Measurements from ENCODE around the gene TMEM126B.

TMEM126B gene

GRCh38 chr11:85589373-85589772 lies 39.0 kb upstream of the TMEM126B start:
- TF ChIP-seq, protein P1, sequence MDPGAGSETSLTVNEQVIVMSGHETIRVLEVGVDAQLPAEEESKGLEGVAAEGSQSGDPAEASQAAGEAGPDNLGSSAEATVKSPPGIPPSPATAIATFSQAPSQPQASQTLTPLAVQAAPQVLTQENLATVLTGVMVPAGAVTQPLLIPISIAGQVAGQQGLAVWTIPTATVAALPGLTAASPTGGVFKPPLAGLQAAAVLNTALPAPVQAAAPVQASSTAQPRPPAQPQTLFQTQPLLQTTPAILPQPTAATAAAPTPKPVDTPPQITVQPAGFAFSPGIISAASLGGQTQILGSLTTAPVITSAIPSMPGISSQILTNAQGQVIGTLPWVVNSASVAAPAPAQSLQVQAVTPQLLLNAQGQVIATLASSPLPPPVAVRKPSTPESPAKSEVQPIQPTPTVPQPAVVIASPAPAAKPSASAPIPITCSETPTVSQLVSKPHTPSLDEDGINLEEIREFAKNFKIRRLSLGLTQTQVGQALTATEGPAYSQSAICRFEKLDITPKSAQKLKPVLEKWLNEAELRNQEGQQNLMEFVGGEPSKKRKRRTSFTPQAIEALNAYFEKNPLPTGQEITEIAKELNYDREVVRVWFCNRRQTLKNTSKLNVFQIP (CRISPR knock-in tag; IDR thresholded peaks at IDR 0.05; ENCODE audit: borderline replicate concordance, low read depth) = no peak
- TF ChIP-seq ZFP30 (CRISPR knock-in tag; IDR thresholded peaks at IDR 0.05) = no peak
- no peak for TF ChIP-seq CREB5 (CRISPR knock-in tag; IDR thresholded peaks at IDR 0.05; ENCODE audit: low read depth)

GRCh38 chr11:85590848-85591483 lies 37.4 kb upstream of the TMEM126B start:
- ATAC-seq = peak; percentile 96
- TF ChIP-seq TOX (CRISPR knock-in tag; IDR thresholded peaks at IDR 0.05; ENCODE audit: borderline replicate concordance) (no peak), ZC3H10 (CRISPR knock-in tag; IDR thresholded peaks at IDR 0.05) (no peak), ZFP3 (CRISPR knock-in tag; IDR thresholded peaks at IDR 0.05) (no peak), ZNF565 (CRISPR knock-in tag; conservative IDR thresholded peaks at IDR 0.05; ENCODE audit: low read depth) (no peak), TSHZ2 (CRISPR knock-in tag; IDR thresholded peaks at IDR 0.05) (no peak), CREB5 (CRISPR knock-in tag; IDR thresholded peaks at IDR 0.05; ENCODE audit: low read depth) (no peak)

More at GRCh38 chr11:85589373-85589772, 39.0 kb upstream of the TMEM126B start:
- no peak for ATAC-seq

GRCh38 chr11:85595285-85595884 lies 33.0 kb upstream of the TMEM126B start:
- peak; percentile 72 for ATAC-seq

DNA sequence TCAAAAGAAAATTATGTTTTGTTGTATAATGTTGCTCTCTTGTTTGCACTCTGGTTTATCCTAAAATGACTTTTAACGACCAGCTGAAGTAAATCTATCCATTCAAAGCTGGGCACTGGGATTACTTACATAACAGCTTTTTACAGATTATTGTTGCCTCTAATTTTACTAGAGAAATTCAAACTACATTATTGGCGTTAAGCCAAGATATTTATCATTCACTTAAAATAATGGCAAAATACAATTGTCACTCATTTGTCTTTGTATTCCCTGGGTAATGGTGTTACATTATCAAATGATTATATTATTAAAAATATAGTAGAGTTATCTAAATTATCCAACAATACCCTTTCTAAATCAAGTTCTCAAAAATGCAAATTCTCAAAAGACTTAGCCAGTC lies 31.5 kb upstream of the TMEM126B start:
- no peak for ATAC-seq
- TF ChIP-seq, protein P1 (CRISPR knock-in tag; IDR thresholded peaks at IDR 0.05; ENCODE audit: borderline replicate concordance, low read depth) = no peak
- TF ChIP-seq ZFP3 (CRISPR knock-in tag; IDR thresholded peaks at IDR 0.05) = no peak
- no peak for TF ChIP-seq ESRRG (CRISPR knock-in tag; IDR thresholded peaks at IDR 0.05)
- TF ChIP-seq TOX (CRISPR knock-in tag; IDR thresholded peaks at IDR 0.05; ENCODE audit: borderline replicate concordance) = no peak
- no peak for TF ChIP-seq CSDC2 (CRISPR knock-in tag; IDR thresholded peaks at IDR 0.05)
- no peak for TF ChIP-seq SNAI2 (CRISPR knock-in tag; IDR thresholded peaks at IDR 0.05)
- no peak for TF ChIP-seq ZNF70 (CRISPR knock-in tag; IDR thresholded peaks at IDR 0.05)
- TF ChIP-seq ZNF565 (CRISPR knock-in tag; conservative IDR thresholded peaks at IDR 0.05; ENCODE audit: low read depth) = no peak
- no peak for TF ChIP-seq CSRNP3 (CRISPR knock-in tag; IDR thresholded peaks at IDR 0.05)
- no peak for TF ChIP-seq BACH2 (CRISPR knock-in tag; IDR thresholded peaks at IDR 0.05; ENCODE audit: borderline replicate concordance)
- TF ChIP-seq ZNF8 (CRISPR knock-in tag; IDR thresholded peaks at IDR 0.05) = no peak

More at GRCh38 chr11:85595285-85595884, 33.0 kb upstream of the TMEM126B start:
- TF ChIP-seq PPARA (CRISPR knock-in tag; IDR thresholded peaks at IDR 0.05; ENCODE audit: borderline replicate concordance) (no peak), ESRRG (CRISPR knock-in tag; IDR thresholded peaks at IDR 0.05) (no peak), PATZ1 (CRISPR knock-in tag; IDR thresholded peaks at IDR 0.05; ENCODE audit: borderline replicate concordance) (no peak), ZC3H10 (CRISPR knock-in tag; IDR thresholded peaks at IDR 0.05) (no peak), TCF4 (CRISPR knock-in tag; IDR thresholded peaks at IDR 0.05; ENCODE audit: borderline replicate concordance) (no peak), ZNF8 (CRISPR knock-in tag; IDR thresholded peaks at IDR 0.05) (no peak), ARNTL (CRISPR knock-in tag; IDR thresholded peaks at IDR 0.05; ENCODE audit: borderline replicate concordance, low read depth) (no peak), ZNF565 (CRISPR knock-in tag; conservative IDR thresholded peaks at IDR 0.05; ENCODE audit: low read depth) (no peak), RARB (CRISPR knock-in tag; IDR thresholded peaks at IDR 0.05) (no peak), ISL1 (CRISPR knock-in tag; IDR thresholded peaks at IDR 0.05) (no peak), BACH2 (CRISPR knock-in tag; IDR thresholded peaks at IDR 0.05; ENCODE audit: borderline replicate concordance) (no peak)

Data from SK-N-SH treated with all-trans-retinoic acid at 6 μM for 48 hours (cell line).